GM21515 (cell line): ENCODE data around the gene ATP1B3.
"Not testable (repeated sequence)": the region's sequence is repeated elsewhere in the genome, so short reads cannot be mapped to it uniquely, and the experiment has no call there.

Experiments
- ATAC-seq: cut with Tn5 transposase; IDR thresholded peaks from one replicate; pipeline ENCODE4 v1.9.1; 2021; ENCODE audit not compliant: unreplicated experiment

Gene ATP1B3

DNA sequence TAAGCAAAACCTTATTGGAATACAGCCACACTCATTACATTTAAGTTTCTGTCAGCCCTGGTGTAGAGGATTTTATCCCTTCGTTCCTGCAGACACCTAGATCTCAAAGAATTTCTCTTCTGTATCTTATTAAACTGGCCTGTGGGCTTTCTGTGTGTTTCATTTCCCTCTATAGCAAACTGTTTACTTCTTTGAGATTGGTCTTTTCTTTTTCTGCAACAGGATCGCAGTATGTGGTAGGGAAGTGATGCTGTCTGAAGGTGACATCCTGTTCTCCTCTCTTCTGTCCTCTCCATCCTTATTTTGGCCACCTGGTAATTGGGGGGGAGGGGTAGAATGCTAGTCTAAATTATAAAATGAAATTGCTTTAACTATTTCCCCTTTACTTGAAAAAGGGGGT lies 25.5 kb downstream of the ATP1B3 start:
- ATAC-seq: peak; percentile 65

GRCh38 chr3:141904203-141904602 lies 27.8 kb downstream of the ATP1B3 start:
- ATAC-seq: no peak

DNA sequence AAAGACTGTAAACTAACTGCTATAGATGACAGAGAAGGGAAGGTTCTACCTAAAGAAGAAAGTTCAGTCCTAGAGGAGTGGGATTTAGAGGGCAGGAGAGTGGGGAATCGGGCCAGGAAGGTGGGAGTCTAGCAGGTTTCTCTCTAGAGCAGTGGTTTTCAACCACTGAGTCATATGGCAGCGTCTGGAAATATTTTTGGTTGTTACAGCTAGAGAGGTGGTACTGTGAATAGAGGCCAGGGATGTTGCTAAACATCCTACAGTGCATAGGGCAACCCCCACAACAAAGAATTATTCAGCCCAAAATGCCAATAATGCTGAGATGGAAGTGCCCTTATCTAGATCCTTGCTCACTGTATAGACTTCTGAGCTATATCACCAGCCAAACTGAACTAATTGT lies 28.7 kb downstream of the ATP1B3 start:
- ATAC-seq: no peak

- no peak for ATAC-seq
Observed at GRCh38 chr3:141909408-141909807, 33.0 kb downstream of the ATP1B3 start.

- ATAC-seq: not testable (repeated sequence)
Observed at GRCh38 chr3:141909986-141910385, 33.5 kb downstream of the ATP1B3 start.

DNA sequence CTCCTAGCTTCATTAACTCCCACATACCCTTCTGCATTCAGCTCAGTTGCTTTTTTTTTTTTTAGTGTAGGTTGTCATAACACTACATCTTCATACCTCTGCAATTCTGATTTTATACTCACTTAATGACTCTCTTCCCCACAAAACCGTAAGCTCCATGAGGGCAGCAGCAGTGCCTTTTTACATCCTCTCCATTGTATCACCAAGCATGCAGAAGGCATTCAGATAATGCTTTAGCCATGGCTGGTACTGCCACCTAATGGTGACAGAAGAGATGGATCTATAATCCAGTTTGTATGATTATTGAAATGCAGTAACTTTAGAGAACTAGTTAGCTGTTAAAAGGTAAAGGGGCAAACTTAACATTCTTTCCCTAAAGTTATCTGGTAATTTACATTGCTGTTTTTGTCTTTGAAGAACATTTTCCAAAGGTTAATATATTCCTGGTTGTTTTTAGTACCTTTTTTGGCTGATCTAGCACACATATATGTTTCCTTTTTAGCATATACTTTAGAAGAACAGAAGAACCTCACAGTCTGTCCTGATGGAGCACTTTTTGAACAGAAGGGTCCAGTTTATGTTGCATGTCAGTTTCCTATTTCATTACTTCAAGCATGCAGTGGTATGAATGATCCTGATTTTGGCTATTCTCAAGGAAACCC lies 36.8 kb downstream of the ATP1B3 start:
- no peak for ATAC-seq

DNA sequence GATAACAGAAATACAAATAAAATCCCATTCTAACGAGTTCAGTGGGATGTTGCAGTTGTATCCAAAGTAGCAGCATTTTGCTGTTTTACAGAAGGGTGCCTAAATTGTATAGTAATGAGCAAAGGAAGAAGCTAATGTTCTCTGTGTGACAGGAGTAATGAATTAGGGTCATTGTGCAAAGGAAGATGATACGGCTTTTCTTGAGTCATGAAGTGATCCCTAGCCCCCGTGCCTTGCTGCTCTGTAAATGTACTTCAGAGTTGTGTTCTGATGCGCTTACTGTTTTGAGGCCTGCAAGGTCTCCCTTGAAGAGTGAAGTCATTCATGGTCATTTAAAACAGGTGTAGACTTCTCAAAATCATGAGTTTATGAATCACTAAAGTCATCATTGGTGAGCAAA lies 37.9 kb downstream of the ATP1B3 start:
- ATAC-seq: no peak

GRCh38 chr3:141915016-141915415 lies 38.6 kb downstream of the ATP1B3 start:
- no peak for ATAC-seq

DNA sequence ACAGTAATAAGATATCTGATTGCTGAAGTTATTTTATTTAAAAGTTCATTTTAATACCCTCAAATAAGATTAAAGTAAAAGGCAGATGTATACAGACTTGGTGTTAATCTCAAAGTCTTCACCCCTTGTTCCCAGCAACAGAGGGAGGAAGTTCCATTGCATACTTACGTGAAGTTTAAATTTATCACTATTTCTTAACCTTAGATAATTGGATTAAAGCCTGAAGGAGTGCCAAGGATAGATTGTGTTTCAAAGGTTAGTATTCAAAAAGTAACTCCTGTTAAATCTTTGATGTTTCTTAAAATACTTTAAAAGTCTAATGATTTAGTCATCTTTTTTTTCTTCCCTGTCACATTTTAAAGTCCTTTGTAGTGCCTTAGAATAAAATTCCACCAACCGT lies 39.3 kb downstream of the ATP1B3 start:
- no peak for ATAC-seq

- no peak for ATAC-seq
Observed at GRCh38 chr3:141920701-141921100, 44.3 kb downstream of the ATP1B3 start.

- no peak for ATAC-seq
Observed at GRCh38 chr3:141921316-141921715, 44.9 kb downstream of the ATP1B3 start.

DNA sequence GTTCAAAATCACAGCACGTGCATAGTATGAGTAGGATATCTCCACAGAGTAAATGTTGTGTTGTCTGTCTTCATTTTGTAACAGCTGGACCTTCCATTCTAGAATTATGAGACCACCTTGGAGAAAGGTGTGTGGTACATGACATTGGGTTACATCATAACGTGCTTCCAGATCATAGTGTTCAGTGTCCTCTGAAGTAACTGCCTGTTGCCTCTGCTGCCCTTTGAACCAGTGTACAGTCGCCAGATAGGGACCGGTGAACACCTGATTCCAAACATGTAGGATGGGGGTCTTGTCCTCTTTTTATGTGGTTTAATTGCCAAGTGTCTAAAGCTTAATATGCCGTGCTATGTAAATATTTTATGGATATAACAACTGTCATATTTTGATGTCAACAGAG lies 49.2 kb downstream of the ATP1B3 start:
- ATAC-seq: not testable (repeated sequence)

DNA sequence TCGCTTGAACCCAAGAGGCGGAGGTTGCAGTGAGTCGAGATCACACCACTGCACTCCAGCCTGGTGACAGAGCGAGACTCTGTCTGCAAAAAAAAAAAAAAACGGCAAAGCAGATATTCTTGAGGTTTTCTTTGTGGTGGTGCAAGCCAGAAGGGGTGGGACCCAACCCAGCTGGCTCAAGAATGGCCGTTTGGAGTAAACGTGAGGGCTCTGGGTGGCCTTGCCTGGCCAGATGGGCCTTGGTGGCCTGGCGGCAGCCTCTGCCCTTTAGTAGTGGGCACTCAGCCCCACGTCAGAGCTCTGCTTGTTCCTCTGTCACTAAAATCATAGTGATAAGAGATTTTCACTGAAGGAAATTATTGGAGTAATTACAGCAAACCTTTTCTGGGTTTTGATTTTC lies 50.5 kb downstream of the ATP1B3 start:
- no peak for ATAC-seq

DNA sequence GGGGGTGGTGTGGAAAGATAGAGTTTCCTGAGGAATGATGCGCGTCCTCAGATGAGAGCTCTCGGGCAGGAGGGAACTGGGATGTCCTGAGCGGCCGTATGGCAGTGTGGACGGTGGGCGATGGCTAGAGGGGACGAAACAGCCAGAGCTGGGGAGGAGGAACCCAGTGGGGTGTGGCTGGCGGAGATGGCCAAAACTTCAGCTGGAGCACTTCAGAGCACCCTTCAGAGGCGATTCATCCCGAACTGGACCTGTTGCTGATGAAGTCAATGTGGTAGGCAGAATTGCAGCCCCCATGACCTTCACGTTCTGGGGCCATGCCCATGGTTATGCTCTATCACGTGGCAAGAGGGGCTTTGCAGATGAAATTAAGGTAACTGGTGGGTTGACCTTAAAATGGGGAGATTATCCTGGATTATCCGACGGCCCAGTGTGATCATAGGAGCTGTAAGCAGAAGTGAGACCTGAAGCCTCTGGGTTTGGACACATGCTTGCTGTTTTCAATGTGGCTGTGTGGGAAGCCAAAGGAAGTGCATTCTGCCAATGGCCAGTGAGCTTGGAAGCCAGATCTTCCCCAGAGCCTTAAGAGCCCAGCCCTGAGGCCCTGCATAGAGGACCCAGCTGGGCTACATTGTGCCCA lies 52.3 kb downstream of the ATP1B3 start:
- ATAC-seq: no peak

GRCh38 chr3:141929341-141929995 lies 53.0 kb downstream of the ATP1B3 start:
- no peak for ATAC-seq

GRCh38 chr3:141930801-141931200 lies 54.4 kb downstream of the ATP1B3 start:
- ATAC-seq: no peak

GRCh38 chr3:141933421-141934300 lies 57.2 kb downstream of the ATP1B3 start:
- ATAC-seq: no peak

DNA sequence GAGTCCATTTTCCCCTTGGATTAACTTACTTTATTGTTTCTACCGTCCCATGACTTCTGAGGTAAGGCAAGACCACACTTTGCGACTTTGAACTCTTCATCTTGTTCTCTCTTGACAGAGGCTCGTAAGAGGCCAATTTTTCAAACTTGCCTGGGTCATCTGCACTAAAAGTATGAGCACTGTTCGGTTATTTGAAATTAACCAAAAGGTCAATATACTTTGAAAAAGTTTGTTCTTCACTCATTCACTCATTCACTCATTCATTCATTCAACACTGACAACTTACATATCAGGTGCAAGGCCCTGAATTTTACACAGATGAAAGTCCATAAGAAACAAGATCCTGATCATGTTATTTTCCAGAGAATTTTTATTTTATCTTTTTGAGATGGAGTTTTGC lies 57.9 kb downstream of the ATP1B3 start:
- no peak for ATAC-seq

DNA sequence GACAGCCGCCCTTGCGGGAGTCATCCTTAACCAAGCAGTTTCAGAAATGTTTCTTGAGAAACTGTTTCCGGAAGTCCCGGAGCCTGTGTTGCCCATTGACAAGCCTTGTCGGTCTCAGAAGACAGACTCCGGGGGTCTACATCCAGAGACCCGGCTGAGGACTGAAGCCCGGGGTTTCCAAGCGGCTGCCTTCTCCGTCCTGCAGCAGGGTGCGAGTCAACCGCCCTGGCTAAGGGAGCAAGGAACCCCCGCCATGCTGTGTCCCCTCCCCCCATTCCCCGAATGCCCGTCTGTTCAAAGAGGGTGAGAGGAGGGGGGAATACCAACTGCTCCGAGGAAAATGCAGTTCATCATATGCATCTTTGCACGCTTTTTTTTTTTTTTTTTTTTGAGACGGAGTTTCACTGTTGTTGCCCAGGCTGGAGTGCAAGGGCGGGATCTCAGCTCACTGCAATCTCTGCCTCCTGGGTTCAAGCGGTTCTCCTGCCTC lies 61.6 kb downstream of the ATP1B3 start:
- no peak for ATAC-seq

DNA sequence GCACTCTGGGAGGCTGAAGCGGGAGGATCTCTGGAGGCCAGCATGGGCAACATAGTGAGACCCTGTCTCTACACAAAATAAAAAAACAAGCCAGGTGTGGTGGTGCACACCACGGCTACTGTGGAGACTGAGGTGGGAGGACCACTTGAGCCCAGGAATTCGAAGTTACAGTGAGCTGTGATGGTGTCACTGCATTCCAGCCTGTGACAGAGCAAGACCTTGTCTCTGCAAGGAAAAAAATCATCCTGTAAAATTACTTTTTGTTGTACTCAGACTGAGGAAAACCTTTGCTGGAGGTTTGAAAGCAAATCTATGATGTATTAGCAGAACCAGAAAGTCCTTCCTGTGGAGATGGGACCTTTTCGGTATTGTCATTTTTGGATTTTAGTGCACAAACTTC lies 63.3 kb downstream of the ATP1B3 start:
- ATAC-seq: no peak

GRCh38 chr3:141940194-141940776 lies 63.8 kb downstream of the ATP1B3 start:
- ATAC-seq: no peak
